Fibroblast of skin of back (primary cell): Measurements from ENCODE around the gene GPR3.
"Not testable (repeated sequence)": the region's sequence is repeated elsewhere in the genome, so short reads cannot be mapped to it uniquely, and the experiment has no call there.

Source experiments
- DNase-seq: peaks from one replicate; pipeline ENCODE4 v3.0.0-alpha.2; 2013

Gene GPR3

GRCh38 chr1:27380224-27380623 is 12.2 kb upstream of the GPR3 start:
- no peak for DNase-seq

GRCh38 chr1:27380766-27381733 is 11.4 kb upstream of the GPR3 start:
- no peak for DNase-seq

- DNase-seq: no peak
Measured at GRCh38 chr1:27381969-27382762, 10.3 kb upstream of the GPR3 start.

- no peak for DNase-seq
Measured at GRCh38 chr1:27383039-27383605, 9.3 kb upstream of the GPR3 start, which contains the start of gene CD164L2. Gene CD164L2 (minus strand): TSS chr1:27383333. CDS start chr1:27383239, 94 bp downstream.

GRCh38 chr1:27383661-27384060 is 8.8 kb upstream of the GPR3 start:
- no peak for DNase-seq

- DNase-seq: not testable (repeated sequence)
Measured at GRCh38 chr1:27384797-27385196, 7.6 kb upstream of the GPR3 start.

- DNase-seq: peak; percentile 34
Measured at GRCh38 chr1:27388337-27389005, 4.0 kb upstream of the GPR3 start.

- DNase-seq: peak; percentile 42
Measured at GRCh38 chr1:27391511-27392095, 819 bp upstream of the GPR3 start.

GRCh38 chr1:27392778-27393635 is 585 bp downstream of the GPR3 start:
- DNase-seq: peak; percentile 21

GRCh38 chr1:27393641-27394281 is 1.3 kb downstream of the GPR3 start:
- DNase-seq: no peak

GRCh38 chr1:27394282-27394658 is 1.8 kb downstream of the GPR3 start:
- DNase-seq: no peak

GRCh38 chr1:27394925-27395324 is 2.5 kb downstream of the GPR3 start:
- peak; percentile 49 for DNase-seq

- DNase-seq: peak; percentile 61
Measured at GRCh38 chr1:27395441-27396195, 3.2 kb downstream of the GPR3 start.

GRCh38 chr1:27397110-27397509 is 4.7 kb downstream of the GPR3 start:
- DNase-seq: no peak

GRCh38 chr1:27397749-27398148 is 5.3 kb downstream of the GPR3 start:
- no peak for DNase-seq

GRCh38 chr1:27398405-27399149 is 6.2 kb downstream of the GPR3 start:
- DNase-seq: no peak

- DNase-seq: peak; percentile 22
Measured at GRCh38 chr1:27399251-27400025, 7.0 kb downstream of the GPR3 start.
